Liver (tissue), 3 donors: ENCODE data around the gene CORO2A.
A peak's percentile ranks its signal among the peaks of the same experiment; 100 is the strongest.

Experiments used
- CTCF ChIP-seq: fragments of 150-350 bp; IDR thresholded peaks from 2 replicates; pipeline ENCODE4 v1.5.1; 2017; ENCODE audit warnings: improper control_type of control experiment, low read depth, low read length; ENCODE audit not compliant: missing input control
- GABPA ChIP-seq, 2 donors: IDR thresholded peaks in 1 of 2; conservative IDR thresholded peaks in 1 of 2; 2 replicates each; pipeline ENCODE4 v1.6.1; 2016; ENCODE audit warnings: antibody characterized with exemption in 2 of 2, mild to moderate bottlenecking in 1 of 2, moderate library complexity in 1 of 2
- JUND ChIP-seq, 2 donors: IDR thresholded peaks; 2 replicates each; pipeline ENCODE4 v1.6.1; 2016; ENCODE audit warnings: antibody characterized with exemption in 2 of 2
- RAD21 ChIP-seq, 2 donors: IDR thresholded peaks; 2 replicates each; pipeline ENCODE4 v1.6.1; 2016; ENCODE audit warnings: antibody characterized with exemption in 2 of 2, mild to moderate bottlenecking in 2 of 2
- SP1 ChIP-seq: IDR thresholded peaks from 2 replicates; pipeline ENCODE4 v1.6.1; 2018; ENCODE audit warnings: antibody characterized with exemption, mild to moderate bottlenecking
- TAF1 ChIP-seq: conservative IDR thresholded peaks from 2 replicates; pipeline ENCODE4 v1.6.1; 2016; ENCODE audit warnings: antibody characterized with exemption, mild to moderate bottlenecking
- YY1 ChIP-seq: IDR thresholded peaks from 2 replicates; pipeline ENCODE4 v1.6.1; 2016; ENCODE audit warnings: antibody characterized with exemption, mild to moderate bottlenecking
- donor health status: healthy.
- donor health status: healthy.

DNA sequence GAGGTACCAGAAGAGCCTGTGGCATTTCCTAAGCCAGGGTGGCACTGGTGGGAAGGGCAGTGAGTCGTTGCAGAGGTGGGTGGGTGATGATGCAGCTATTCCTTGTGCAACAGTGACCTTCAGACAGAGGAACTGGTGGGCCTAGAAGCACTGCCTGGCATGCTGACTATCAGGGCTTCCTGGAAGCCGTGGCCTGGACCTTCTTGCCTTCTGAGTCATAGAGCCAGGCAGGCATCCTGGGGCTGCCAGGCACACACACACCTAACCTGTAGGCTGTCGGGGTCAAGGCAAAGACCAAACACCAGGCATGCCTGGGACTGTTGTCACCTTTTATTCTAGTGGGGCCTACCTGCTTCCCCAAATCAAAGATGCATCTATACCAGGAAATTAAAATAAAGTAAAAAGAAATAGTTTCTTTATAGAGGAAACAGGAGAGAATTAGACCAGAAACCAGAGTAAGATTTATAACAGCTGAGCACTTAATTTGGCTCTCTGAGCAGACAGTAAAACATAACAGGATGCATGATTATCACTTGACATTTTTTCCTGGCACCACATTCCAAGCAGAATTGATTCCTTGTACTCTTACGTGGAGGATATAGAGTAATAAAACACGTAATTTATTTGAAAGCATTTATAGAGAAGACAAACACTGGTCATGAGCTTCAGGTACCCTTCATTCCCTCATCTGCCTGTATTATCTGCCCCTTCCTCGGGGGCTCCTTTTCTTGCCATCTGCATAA is 110.8 kb downstream of the CORO2A start:
- no peak for TF ChIP-seq TAF1
- TF ChIP-seq CTCF: no peak
- TF ChIP-seq YY1: peak; percentile 47
- TF ChIP-seq JUND (IDR thresholded peaks at IDR 0.05): peak; percentile 46 to 90
- no peak for TF ChIP-seq RAD21 (IDR thresholded peaks at IDR 0.05)
- TF ChIP-seq GABPA (IDR thresholded peaks at IDR 0.05 in 1 of 2, conservative IDR thresholded peaks at IDR 0.05 in 1 of 2): peak in 1 of 2 donors; percentile 28
- peak; percentile 55 for TF ChIP-seq SP1
